Activated naive CD4-positive, alpha-beta T cell treated with anti-CD3 and anti-CD28 coated beads, Interleukin-2, amount 50 U/mL, for 16 hours (primary cell): ENCODE data around the gene ITPRIPL1.

Source experiments
- DNase-seq: peaks from one replicate; pipeline ENCODE4 v3.0.0-alpha.2; 2020

Gene ITPRIPL1

DNA sequence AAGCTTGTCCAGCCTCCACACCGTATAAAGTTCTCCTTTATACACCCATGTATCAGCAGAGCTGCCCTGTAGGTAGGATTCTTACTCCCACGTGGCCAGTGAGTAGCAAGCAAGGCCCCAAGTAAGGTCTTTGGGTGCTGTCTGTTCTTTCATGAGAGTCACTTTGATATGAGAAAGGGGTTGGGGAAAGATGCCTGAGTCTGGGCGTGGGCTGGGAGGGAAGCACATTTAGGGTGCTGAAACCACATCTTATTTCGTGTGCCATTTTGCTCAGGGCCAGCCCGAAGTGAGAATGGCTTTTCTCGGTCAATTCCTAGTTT is 436 bp upstream of the ITPRIPL1 start:
- peak; percentile 29 for DNase-seq

- DNase-seq: peak; percentile 26
Measured at GRCh38 chr2:96325884-96326255, 753 bp downstream of the ITPRIPL1 start.

GRCh38 chr2:96326564-96326963 is 1.4 kb downstream of the ITPRIPL1 start:
- DNase-seq: no peak

- DNase-seq: no peak
Measured at GRCh38 chr2:96326990-96327820, 2.1 kb downstream of the ITPRIPL1 start.

GRCh38 chr2:96329456-96329855 is 4.3 kb downstream of the ITPRIPL1 start:
- DNase-seq: no peak

- DNase-seq: no peak
Measured at GRCh38 chr2:96329874-96330273, 4.8 kb downstream of the ITPRIPL1 start.

DNA sequence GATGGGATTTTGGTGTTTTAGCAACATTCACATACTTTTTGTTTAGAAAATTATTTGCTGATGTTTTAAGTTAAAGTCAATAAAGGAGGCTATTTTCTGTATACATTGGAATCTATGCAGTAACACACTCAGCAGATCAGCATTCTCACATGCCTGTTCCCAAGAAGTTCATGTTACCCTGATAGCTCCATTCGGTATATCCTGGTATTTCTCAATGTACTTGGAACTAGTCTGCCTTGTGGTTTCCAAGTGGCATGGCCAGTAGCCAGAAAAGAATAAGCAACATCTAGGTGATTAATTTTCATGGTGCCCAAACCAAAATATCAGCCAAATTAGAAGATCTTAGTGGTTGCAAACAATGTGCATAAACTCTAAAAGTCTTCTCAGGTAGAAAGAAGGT is 5.3 kb downstream of the ITPRIPL1 start:
- DNase-seq: no peak

DNA sequence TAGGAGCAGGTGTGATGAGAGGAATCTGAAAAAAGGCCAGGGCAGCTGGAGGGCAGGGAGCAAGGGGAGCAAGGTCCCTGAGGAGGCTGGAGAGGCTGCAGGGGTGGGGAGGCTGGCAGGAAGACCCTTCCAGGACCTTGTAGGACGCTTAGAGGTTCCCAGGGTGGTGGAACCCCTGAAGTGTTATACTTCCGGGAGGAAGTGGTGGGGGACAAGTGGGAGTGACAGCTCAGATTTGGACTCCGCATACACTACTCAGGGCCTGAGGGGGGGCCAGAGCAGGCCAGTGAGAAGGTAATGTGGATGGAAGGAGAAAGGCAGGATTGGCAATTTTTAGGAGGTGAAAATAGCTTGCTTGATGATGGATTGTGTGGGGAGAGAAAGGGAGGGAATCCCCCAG is 8.6 kb downstream of the ITPRIPL1 start:
- DNase-seq: no peak

- DNase-seq: no peak
Measured at GRCh38 chr2:96336104-96336775, 11.1 kb downstream of the ITPRIPL1 start.

- DNase-seq: no peak
Measured at GRCh38 chr2:96336873-96337272, 11.8 kb downstream of the ITPRIPL1 start.

DNA sequence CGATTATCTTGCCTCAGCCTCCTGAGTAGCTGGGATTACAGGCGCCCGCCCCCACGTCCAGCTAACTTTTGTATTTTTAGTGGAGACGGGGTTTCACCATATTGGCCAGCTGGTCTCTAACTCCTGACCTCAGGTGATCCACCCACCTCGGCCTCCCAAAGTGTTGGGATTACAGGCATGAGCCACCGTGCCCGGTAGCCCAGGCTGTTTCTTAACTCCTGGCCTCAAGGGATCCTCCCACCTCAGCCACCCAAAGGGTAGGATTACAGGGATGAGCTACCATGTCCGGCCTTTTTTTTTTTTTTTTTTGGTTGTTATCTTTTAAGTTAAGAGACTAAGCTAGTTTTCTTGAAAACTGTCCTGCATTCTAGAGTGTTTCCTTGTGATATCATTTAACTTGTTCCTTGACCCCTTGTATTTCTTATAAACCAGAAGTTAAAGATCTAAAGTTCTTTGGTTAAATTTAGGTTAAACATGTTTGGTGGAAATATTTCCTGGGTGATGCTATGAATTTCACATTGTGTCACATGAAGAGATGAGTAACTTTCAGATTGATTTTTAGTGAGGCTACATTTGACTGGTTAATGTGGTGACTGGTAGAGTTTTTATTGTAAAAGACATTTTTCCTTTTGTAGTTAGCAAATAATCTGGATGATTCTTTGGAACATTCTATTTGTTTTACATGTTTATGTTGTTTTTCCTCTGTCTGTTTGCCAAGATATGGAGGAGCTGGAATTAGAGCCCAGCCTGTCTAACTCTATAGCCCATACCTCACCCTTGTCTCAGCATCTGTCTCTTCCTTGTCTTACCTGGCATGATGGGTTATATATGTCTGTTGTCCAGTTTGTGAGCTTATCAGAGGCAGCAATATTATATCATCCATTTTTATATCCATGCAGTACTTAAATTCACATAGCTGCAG is 15.6 kb downstream of the ITPRIPL1 start:
- no peak for DNase-seq

DNA sequence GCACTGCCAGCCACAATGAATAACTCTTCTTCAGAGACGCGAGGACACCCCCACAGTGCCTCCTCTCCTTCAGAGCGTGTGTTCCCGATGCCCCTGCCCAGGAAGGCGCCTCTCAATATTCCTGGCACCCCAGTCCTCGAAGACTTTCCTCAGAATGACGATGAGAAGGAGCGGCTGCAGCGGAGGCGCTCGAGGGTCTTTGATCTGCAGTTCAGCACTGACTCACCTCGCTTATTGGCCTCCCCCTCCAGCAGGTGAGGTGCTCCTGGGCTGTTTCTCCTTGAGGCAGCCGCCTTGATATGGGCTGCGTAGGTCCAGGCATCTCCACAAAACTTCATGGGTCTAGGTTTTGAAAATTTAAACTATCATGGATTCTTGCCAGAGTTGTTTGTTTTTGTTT is 16.5 kb downstream of the ITPRIPL1 start:
- no peak for DNase-seq

DNA sequence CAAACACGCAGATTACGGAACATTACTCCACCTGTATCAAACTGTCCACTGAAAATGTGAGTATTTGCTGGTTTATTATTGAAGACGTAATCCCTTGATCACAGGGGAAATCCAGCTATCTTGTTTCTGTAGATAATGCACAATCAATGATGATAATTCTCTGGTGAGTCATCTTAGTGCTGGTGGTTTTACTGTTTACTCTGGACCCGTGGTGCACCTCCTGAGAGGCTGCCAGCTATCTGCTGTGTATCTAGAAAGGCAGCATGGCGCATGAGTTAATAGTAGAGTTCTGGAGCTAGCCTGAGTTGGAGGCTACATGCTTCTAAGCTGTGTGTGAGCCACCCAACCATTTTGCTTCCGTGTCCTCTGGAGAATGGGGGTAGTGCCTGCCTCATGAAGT is 17.0 kb downstream of the ITPRIPL1 start:
- DNase-seq: no peak

DNA sequence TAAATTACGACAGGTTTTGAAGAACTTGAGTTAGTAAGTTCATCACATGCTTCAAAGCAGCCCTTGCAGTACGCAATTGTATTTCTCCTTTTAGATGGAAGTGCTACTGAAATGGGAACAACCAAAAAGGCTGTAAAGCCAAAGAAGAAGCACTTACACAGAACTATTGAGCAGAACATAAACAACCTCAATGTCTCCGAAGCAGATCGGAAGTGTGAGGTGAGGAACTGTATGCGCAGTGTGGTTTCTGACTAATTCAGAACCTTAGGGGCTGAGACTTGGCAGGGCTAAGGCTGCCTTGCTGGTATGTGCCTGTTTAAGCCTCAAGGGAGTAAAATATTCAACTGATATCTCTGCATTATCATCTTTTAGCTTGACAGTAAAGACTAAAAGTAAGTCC is 18.9 kb downstream of the ITPRIPL1 start:
- no peak for DNase-seq

DNA sequence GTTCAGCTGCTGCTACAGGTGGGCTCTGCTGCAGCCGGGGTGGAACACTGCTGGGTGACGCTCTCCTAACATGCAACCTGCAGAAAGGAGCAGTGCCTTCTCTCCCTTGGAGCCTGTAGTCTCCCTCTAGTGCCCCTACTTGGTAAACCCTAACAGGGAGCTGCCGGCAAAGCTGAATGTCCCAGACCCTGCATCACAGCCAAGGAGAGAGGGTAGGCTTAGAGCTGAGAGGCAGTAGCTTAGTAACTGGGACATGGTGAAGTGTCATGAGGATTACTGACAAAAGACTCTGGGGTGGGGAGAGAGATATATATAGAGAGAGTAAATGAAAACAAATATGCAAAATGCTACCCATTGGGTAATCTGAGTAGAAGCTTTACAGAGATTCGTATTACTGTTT is 20.3 kb downstream of the ITPRIPL1 start:
- no peak for DNase-seq

GRCh38 chr2:96345868-96346462 is 20.8 kb downstream of the ITPRIPL1 start:
- DNase-seq: no peak

DNA sequence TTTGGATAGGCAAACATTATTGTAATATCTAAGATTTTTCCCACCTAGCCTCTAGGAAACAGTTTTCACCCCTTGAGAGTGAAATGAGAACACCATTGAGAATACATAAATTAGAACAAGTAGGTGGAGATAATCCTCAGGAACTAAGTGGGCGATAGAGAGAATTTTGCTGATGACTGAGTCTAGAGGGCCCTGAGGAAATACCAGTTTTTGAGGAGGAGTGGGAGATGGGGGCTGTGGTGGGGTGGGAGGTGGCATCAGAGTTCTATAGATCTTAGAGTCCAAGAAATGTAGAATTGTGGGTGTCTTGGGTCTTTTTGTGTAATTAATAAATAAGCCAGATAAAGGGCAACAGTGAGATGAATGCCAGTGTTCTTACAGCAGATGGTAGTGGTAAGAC is 22.3 kb downstream of the ITPRIPL1 start:
- no peak for DNase-seq

DNA sequence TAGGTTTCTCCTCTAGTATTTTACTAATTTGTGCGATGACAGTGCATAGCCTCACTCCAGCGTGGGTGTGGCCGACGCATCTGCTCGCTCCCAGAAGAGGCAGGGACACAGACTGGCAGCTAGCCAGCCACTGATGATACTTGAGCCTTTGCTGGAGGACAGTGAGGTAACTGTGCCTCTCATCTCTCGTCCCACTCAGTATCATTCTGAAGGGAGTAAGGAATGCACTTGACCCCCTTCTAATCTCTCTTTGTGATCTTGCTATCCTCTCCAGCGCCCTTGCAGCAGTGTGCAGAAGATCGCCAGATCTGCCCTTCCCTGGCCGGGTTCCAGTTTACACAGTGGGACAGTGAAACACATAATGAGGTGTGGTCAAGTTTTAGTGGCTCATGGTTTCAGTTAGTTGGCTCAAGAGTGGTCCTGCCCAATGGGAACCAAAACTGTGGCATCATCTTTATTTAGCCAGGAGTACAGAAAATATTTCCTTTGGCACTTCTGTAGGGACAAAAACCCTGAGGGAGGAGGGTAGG is 28.0 kb downstream of the ITPRIPL1 start:
- DNase-seq: no peak

GRCh38 chr2:96353606-96354101 is 28.5 kb downstream of the ITPRIPL1 start:
- no peak for DNase-seq

GRCh38 chr2:96354492-96354891 is 29.4 kb downstream of the ITPRIPL1 start:
- no peak for DNase-seq

DNA sequence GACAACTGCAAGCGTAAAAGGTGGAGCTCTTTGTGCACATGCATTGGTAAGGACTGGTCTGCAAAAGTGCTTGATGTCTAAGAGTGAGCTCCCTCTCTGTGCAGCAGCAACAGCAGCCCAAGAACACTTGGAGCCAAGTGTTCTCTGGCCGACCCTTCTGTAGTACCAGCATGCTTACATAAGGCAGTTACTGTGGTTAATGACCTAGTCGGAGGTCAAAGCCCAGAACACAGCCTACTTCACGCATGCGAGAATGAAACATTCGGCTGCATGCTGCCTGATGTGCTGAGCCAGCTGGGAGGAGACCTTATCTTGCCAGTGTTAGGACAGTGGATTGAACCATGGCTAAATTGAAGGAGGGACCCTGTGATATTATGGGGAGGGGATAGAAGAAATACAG is 31.8 kb downstream of the ITPRIPL1 start:
- DNase-seq: no peak

DNA sequence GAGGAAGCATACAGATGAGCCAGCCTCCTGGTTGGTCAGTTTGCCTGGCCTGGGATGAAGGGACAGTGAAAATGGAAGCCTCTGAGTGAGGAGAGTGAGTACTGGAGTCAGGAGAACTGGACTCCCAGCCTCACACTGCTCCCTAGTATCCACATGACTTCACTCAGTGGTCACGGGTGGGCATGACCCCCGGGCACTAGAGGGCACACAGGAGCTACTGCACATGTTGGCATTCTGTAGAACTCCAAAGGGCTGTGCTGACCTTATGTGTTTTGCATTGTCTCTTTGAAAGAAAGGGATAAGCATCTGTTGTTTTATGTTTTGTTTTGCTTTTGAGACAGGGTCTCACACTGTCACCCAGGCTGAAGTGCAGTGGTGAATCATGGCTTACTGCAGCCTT is 34.2 kb downstream of the ITPRIPL1 start:
- DNase-seq: peak; percentile 52

- no peak for DNase-seq
Measured at GRCh38 chr2:96359866-96360265, 34.7 kb downstream of the ITPRIPL1 start.
